A673 (cell line): Measurements from ENCODE around the gene SERPINA5. TPM values are rescaled to one million over a fixed set of nuclear protein-coding genes. Genes with fewer than 3 reads are reported as not detected.

Experiments used
- BruUV-seq: library from RNA; stranded (reverse); fragments of 400-500 nt; replicated peaks from 2 replicates; lab custom pipeline; 2021; lab: Mats Ljungman, UMichigan
- CTCF ChIA-PET: fragments of 300-600 bp; sonication (Branson Sonifier 250); formaldehyde crosslinking; loops from one replicate; lab custom pipeline; 2022; ENCODE audit warnings: antibody characterized with exemption; lab: Charles Lee
- POLR2A ChIA-PET: fragments of 300-600 bp; sonication (Branson Sonifier 250); formaldehyde crosslinking; loops from one replicate; lab custom pipeline; 2022; ENCODE audit warnings: antibody characterized with exemption; ENCODE audit not compliant: low non-redundant PET; lab: Charles Lee
- DNase-seq: peaks from one replicate; pipeline ENCODE4 v3.0.0-alpha.2; 2015; ENCODE audit warnings: low spot score
- H3K27ac ChIP-seq: fragments of 200-600 bp; sonication (generic); 2 replicates; pipeline ENCODE4 v1.5.1; 2016; ENCODE audit warnings: mixed run types, low read depth, mild to moderate bottlenecking, mixed read lengths, antibody characterized with exemption, low read length; ENCODE audit not compliant: poor library complexity, severe bottlenecking
- H3K27me3 ChIP-seq: fragments of 200-600 bp; sonication (generic); replicated peaks from 2 replicates; pipeline ENCODE4 v1.6.1; 2017; ENCODE audit warnings: mixed run types, low read depth, mild to moderate bottlenecking, mixed read lengths, antibody characterized with exemption, low read length; ENCODE audit not compliant: insufficient read depth, poor library complexity
- H3K36me3 ChIP-seq: fragments of 200-600 bp; sonication (generic); 2 replicates; pipeline ENCODE4 v1.6.1; 2016; ENCODE audit warnings: mixed run types, mild to moderate bottlenecking, mixed read lengths, antibody characterized with exemption, low read length; ENCODE audit not compliant: insufficient read depth, poor library complexity, severe bottlenecking
- H3K4me1 ChIP-seq: fragments of 200-600 bp; sonication (generic); 2 replicates; pipeline ENCODE4 v1.6.1; 2017; ENCODE audit warnings: mixed run types, mild to moderate bottlenecking, mixed read lengths, antibody characterized with exemption, low read length; ENCODE audit not compliant: insufficient read depth, poor library complexity, severe bottlenecking
- H3K4me3 ChIP-seq: fragments of 200-600 bp; sonication (generic); 2 replicates; pipeline ENCODE4 v1.5.1; 2016; ENCODE audit warnings: low read depth, mixed run types, mild to moderate bottlenecking, mixed read lengths, low read length; ENCODE audit not compliant: poor library complexity, severe bottlenecking
- H3K9me3 ChIP-seq: fragments of 200-600 bp; sonication (generic); 2 replicates; pipeline ENCODE4 v1.6.1; 2016; ENCODE audit warnings: mixed run types, low read depth, mild to moderate bottlenecking, mixed read lengths, antibody characterized with exemption, low read length; ENCODE audit not compliant: poor library complexity, severe bottlenecking
- CTCF ChIP-seq: fragments of 300-800, 200-600 bp; sonication (generic); conservative IDR thresholded peaks from 2 replicates; pipeline ENCODE4 v1.5.1; 2017; ENCODE audit warnings: low read depth, mild to moderate bottlenecking, antibody characterized with exemption, low read length, moderate library complexity, mixed read lengths
- EZH2 ChIP-seq: fragments of 200-600 bp; sonication (generic); IDR thresholded peaks from 2 replicates; pipeline ENCODE4 v1.6.1; 2017; ENCODE audit warnings: borderline replicate concordance, low read depth, mild to moderate bottlenecking, mixed read lengths, antibody characterized with exemption, low read length; ENCODE audit not compliant: poor library complexity, severe bottlenecking
- intact Hi-C: fragments of 100-400 bp; cut with micrococcal nuclease; formaldehyde crosslinking; loops from one replicate; pipeline ENCODE4 v1.10.0; 2022; ENCODE audit not compliant: unreplicated experiment
- total RNA-seq: library from RNA; stranded (reverse); gene quantifications from 2 replicates; pipeline ENCODE4 v1.2.3, GENCODE V29; 2021

SERPINA5 gene
- total RNA-seq, 1 experiment from 2014 or later = not detected

GRCh38 chr14:94593749-94594431 lies 12.7 kb downstream of the SERPINA5 start:
- H3K4me3 ChIP-seq = no peak overlapping the region
- TF ChIP-seq EZH2 = no peak
- no peak for TF ChIP-seq CTCF
- no peaks in the 10 kb centered on the region for H3K9me3 ChIP-seq
- BruUV-seq = no TSS peak
- DNase-seq = no peak
- H3K4me1 ChIP-seq = peaks cover 4% of the 10 kb centered on the region
- no peaks in the 10 kb centered on the region for H3K36me3 ChIP-seq
- H3K27ac ChIP-seq = no peak overlapping the region
- ChIA-PET CTCF (no interaction called here), POLR2A (no interaction called here)
- intact Hi-C loops = no loop called here
- no peaks in the 10 kb centered on the region for H3K27me3 ChIP-seq

- BruUV-seq = no TSS peak
- Histone ChIP-seq H3K27ac (no peak overlapping the region), H3K4me1 (peaks cover 9% of the 10 kb centered on the region), H3K4me3 (no peak overlapping the region), H3K27me3 (no peaks in the 10 kb centered on the region), H3K9me3 (no peaks in the 10 kb centered on the region), H3K36me3 (no peaks in the 10 kb centered on the region)
- TF ChIP-seq CTCF = no peak
- TF ChIP-seq EZH2 = no peak
- ChIA-PET POLR2A (no interaction called here), CTCF (no interaction called here)
- intact Hi-C loops = no loop called here
- no peak for DNase-seq
These were observed 13.2 kb downstream of the SERPINA5 start for GRCh38 chr14:94594441-94594840.

GRCh38 chr14:94595912-94596311 lies 14.7 kb downstream of the SERPINA5 start:
- no peak for DNase-seq
- H3K4me1 ChIP-seq = peaks cover 19% of the 10 kb centered on the region
- H3K27ac ChIP-seq = no peak overlapping the region
- TF ChIP-seq CTCF (no peak), EZH2 (no peak)
- POLR2A ChIA-PET = no interaction called here
- no peaks in the 10 kb centered on the region for H3K36me3 ChIP-seq
- H3K27me3 ChIP-seq = no peaks in the 10 kb centered on the region
- H3K4me3 ChIP-seq = no peak overlapping the region
- CTCF ChIA-PET = no interaction called here
- BruUV-seq = no TSS peak
- no peaks in the 10 kb centered on the region for H3K9me3 ChIP-seq
- intact Hi-C loops = no loop called here
